ENCODE results near the gene CEP85L.
"Not testable (repeated sequence)": the region's sequence is repeated elsewhere in the genome, so short reads cannot be mapped to it uniquely, and the experiment has no call there.

CEP85L gene

GRCh38 chr6:118451839-118452238, 199.6 kb downstream of the CEP85L start:
- H3K4me3 ChIP-seq (replicated peaks in 1 of 2; ENCODE audit: low read depth in 2 of 2, low read length in 2 of 2) = no peak overlapping the region
- DNase-seq (ENCODE audit: low read depth in 2 of 2) = no peak
- no peak for TF ChIP-seq CTCF (IDR thresholded peaks at IDR 0.05; ENCODE audit: low read depth, low read length)

GRCh38 chr6:118444796-118445195, 206.6 kb downstream of the CEP85L start:
- no peak for DNase-seq (ENCODE audit: low read depth in 2 of 2)
- TF ChIP-seq CTCF (IDR thresholded peaks at IDR 0.05; ENCODE audit: low read depth, low read length) = no peak
- H3K4me3 ChIP-seq (replicated peaks in 1 of 2; ENCODE audit: low read depth in 2 of 2, low read length in 2 of 2) = no peak overlapping the region

GRCh38 chr6:118436482-118436881, 214.9 kb downstream of the CEP85L start:
- TF ChIP-seq CTCF (IDR thresholded peaks at IDR 0.05; ENCODE audit: low read depth, low read length) = no peak
- no peak for DNase-seq (ENCODE audit: low read depth in 2 of 2)
- no peak overlapping the region for H3K4me3 ChIP-seq (replicated peaks in 1 of 2; ENCODE audit: low read depth in 2 of 2, low read length in 2 of 2)

GRCh38 chr6:118434147-118434546, 217.2 kb downstream of the CEP85L start:
- not testable (repeated sequence) for H3K4me3 ChIP-seq (replicated peaks in 1 of 2; ENCODE audit: low read depth in 2 of 2, low read length in 2 of 2); DNase-seq (ENCODE audit: low read depth in 2 of 2)

GRCh38 chr6:118421312-118421711, 230.1 kb downstream of the CEP85L start:
- DNase-seq (ENCODE audit: low read depth in 2 of 2); H3K4me3 ChIP-seq (replicated peaks in 1 of 2; ENCODE audit: low read depth in 2 of 2, low read length in 2 of 2): not testable (repeated sequence)

- no peak overlapping the region for H3K4me3 ChIP-seq (replicated peaks in 1 of 2; ENCODE audit: low read depth in 2 of 2, low read length in 2 of 2)
- DNase-seq (ENCODE audit: low read depth in 2 of 2) = no peak
- no peak for TF ChIP-seq CTCF (IDR thresholded peaks at IDR 0.05; ENCODE audit: low read depth, low read length)
Observed at GRCh38 chr6:118419448-118420394, 231.7 kb downstream of the CEP85L start.

Data from cardiac fibroblast (primary cell).